HG03064 (cell line): ENCODE measurements around the gene CD52.
"Not testable (repeated sequence)": the region's sequence is repeated elsewhere in the genome, so short reads cannot be mapped to it uniquely, and the experiment has no call there.

Source experiments
- ATAC-seq: cut with Tn5 transposase; IDR thresholded peaks from one replicate; pipeline ENCODE4 v1.9.1; 2021; ENCODE audit warnings: low read depth; ENCODE audit not compliant: unreplicated experiment

Gene CD52

DNA sequence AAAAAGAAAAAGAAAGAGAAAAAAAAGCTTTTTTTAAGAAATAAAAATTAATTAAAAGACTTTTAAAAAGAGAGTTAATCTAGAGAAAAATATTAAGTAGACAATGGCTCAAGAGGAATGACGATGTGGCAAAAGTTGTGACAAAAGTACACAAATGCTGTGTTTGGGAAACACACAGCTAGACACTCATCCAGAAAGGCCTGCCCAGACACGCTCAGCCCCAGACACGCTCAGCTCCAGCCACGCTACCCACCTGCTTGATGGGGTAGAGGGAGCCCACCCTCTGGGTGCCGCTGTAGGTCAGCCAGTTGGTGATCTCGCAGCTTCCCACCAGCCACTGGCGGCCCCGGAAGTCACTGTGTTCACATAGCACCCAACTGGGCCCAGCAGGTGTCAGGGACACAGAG, 10.2 kb downstream of the CD52 start:
- no peak for ATAC-seq

DNA sequence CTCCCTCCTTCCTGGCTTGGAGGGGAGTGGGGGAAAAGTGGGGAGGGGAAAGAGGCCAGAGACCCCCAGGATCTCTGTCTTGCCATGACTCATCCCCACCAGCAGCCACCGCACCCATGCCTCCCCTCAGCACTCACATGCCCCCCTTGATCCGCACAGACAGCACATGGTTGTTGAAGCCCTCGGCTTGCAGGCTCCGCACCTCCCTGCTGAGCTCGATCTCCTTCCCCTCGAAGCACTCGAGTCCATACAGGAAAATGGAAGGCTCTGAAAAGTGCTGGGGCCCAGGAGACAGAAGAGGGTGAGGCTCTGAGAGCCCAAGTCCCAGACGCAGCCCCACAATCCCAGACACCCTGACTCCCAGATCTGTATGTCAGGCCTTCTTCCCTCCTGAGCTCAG, 10.8 kb downstream of the CD52 start:
- ATAC-seq: no peak

GRCh38 chr1:26329380-26329779, 11.6 kb downstream of the CD52 start:
- ATAC-seq: not testable (repeated sequence)

- no peak for ATAC-seq
These were observed 12.5 kb downstream of the CD52 start for GRCh38 chr1:26330276-26330675.

- not testable (repeated sequence) for ATAC-seq
These were observed 15.6 kb downstream of the CD52 start for GRCh38 chr1:26333312-26333711.

DNA sequence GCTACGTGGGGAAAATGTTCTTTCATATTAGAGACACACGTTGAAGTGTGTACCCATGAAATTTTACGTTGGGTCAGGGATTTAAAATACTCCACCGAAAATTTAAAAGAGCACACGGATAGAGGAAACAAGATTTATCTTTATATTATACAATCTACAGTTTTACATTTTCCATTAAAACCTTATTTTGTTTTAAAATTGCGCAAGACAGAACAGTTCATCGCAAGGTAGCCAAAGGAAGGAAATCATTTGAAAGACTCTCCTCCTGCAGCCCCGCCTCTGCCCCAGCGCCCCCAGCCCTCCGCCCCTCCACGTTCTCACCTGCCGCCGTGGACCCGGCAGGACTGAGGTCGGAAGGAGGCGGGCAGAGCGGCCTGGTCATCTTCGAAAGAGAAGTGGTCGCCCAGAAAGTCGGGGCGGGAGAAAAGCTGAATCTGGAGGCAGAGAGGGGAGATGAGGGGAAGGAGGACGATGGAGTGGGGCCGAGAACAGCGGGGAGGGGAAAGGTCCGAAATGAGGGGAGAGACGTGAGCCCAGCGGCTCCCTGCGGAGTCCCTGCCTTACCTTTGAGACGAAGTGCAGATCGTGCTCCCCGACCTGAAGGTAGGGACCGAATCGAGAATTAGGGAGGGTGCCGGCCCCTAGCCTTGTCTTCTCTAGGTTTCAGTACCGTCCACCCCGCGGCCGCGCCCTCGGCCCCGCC, 18.2 kb downstream of the CD52 start:
- no peak for ATAC-seq

GRCh38 chr1:26336477-26337205, 18.9 kb downstream of the CD52 start:
- ATAC-seq: no peak

- no peak for ATAC-seq
These were observed 19.4 kb downstream of the CD52 start for GRCh38 chr1:26337206-26337535.

DNA sequence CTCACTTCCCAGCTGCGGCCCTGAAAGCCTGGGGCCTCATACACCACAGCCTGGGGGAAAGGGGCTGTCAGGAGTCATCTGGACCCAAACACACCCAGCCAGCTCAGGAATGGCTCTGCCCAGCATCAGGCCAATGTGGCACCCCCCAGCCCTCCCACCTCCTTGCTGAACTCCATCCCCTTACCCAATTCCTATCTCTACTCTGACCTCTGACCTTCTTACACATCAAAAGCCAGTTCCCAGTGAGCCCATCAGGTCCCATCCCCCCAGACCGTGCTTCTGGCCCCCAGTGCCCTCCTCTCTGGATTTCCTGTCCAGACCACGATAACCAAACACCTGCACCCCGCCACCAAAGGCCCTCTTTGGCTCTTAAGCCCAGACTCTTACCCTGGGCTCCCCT, 19.9 kb downstream of the CD52 start:
- ATAC-seq: no peak

- no peak for ATAC-seq
These were observed 20.9 kb downstream of the CD52 start for GRCh38 chr1:26338670-26339069.

GRCh38 chr1:26340047-26340481, 22.3 kb downstream of the CD52 start:
- ATAC-seq: no peak

DNA sequence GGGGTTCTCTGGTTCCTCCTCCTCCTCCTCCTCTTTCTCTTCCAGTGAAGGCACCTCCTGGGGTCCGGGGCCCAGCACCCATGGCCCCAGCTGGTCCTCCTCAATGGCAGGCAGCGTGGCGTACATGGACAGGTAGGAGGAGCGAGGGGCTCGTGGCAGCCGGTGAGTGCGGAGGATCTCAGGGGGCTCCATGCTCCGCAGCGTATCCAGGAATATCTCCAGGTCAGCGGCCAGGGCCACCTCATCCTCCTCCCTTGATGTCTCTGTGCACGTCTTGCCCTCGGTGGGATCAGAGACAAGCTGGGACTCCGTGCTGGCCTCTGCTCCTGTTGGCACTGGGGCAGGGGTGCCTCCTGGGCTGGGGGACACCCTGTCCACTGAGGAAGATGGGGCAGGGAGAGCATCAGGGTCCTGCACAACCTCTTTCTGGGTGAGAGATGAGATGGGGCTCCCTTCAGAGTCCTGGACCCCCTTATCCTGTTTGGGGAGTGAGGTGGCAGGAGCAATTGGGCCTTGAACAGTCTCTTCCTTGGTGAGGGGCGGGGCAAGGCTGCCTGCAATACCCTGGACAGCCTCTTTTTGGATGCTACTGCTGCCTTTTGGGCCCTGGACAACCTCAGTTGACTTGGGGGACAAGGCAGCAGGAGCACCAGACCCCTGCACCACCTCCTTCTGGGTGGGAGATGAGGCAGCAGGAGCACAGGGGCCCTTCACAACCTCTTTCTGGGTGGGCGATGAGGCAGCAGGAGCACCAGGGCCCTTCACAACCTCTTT, 26.6 kb downstream of the CD52 start:
- ATAC-seq: no peak

GRCh38 chr1:26345718-26346117, 28.0 kb downstream of the CD52 start:
- ATAC-seq: no peak

DNA sequence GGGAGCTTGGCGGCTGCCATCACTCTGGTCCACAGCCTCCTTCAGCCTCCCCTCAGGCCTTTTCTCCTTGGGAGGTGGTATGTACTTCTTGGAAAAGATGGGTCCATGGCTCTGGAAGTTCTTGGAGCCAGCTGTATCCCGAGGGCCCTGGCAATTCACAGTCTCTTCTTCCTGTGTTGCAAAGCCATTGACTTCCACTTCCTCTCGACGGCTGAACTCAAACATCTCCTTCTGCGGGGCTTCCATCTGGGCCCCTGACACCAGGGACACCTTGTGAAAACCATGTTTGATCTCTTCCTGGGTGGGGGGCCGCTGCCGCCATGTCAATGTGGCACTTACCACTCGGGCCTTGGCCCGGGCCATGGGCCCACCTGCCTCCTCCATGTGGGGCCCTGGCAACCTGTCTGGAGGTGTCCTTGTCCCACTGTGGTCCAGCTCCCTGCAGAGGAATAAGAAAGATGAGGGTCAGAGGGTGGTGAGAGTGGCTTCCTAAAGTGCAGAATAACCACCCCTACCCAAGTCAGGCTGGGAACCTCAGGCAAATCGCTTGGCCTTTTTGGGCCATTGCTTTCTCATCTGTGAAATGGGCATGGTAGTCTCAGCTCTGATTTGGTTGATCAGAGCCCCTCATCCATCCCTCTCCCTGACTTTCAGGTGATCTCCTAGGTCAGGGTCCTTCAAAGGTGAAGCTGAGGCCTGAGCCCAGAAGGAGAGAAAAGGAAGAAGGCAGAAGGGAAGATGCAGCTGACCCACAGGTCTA, 28.7 kb downstream of the CD52 start:
- no peak for ATAC-seq

DNA sequence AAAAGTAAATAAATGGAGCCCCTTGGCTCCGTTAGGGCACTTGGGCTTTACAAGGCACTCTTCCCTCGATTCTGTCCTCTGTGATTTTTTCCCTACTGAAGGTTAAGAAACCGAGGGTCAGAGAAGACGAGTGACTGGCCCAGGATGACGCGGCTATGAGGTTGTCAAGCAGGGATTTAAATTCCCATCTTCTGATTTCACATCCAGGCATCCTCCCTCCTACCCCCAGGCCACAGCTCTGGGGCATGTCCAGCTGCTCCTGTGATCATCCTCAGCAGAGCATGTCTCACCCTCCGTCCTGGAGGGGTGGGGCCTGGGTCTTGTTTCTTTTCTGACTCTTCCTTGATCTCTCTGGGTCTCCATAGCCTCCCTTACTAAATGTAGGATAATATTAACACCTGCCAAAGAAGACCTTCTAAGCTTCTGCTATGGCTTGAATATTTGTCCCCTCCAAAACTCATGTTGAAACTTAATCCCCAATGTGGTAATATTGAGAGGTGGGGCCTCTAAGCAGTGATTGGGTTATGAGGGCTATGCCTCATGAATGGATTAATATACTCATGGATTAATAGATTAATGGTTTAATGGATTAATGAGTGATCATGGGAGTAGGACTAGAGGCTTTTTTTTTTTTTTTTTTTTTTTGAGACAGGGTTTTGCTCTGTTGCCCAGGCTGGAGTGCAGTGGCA, 31.6 kb downstream of the CD52 start:
- ATAC-seq: no peak

GRCh38 chr1:26349877-26350244, 32.1 kb downstream of the CD52 start:
- ATAC-seq: no peak

GRCh38 chr1:26350343-26350700, 32.6 kb downstream of the CD52 start:
- no peak for ATAC-seq

DNA sequence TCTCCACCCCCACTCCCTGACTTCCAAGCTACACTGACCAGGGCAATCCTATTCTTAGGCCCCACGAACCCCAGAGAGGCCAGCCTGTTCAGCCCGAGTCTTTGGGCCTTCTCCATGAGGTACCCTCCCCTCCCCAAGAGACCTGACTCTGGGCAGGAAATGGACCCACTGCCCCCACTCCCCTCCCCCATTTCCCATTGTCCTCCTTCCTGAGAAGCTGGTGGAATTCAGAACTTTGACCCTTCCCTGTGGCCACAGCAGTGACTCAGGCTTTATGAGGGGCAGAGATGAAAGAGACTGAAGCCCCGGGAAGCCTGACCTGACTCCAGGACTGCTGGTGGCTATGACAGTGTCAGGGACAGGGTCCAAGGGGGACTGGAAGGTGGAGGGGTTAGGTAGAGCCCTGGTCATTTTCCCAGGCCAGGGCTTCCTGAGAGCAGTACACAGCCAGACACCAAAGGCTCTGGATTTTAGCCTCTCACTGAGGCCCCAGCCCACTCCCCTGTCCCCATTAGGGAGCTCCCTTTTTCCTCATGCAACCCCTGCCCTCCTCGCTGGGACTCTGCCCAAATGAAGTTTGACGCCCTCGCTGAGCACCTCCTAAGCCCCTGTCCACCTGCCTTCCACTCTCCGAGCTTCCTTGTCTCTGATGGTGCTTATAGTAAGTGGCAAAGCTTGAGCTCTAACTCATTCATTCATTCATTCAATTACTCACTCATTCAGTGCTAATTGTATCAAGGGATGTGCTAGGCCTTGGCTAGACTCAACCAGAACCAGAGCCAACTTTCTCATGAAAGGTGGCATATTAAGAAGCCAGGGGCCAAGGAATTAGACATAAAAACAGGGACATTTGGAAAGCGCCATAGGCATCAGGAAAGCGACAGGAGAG, 33.2 kb downstream of the CD52 start:
- ATAC-seq: no peak

DNA sequence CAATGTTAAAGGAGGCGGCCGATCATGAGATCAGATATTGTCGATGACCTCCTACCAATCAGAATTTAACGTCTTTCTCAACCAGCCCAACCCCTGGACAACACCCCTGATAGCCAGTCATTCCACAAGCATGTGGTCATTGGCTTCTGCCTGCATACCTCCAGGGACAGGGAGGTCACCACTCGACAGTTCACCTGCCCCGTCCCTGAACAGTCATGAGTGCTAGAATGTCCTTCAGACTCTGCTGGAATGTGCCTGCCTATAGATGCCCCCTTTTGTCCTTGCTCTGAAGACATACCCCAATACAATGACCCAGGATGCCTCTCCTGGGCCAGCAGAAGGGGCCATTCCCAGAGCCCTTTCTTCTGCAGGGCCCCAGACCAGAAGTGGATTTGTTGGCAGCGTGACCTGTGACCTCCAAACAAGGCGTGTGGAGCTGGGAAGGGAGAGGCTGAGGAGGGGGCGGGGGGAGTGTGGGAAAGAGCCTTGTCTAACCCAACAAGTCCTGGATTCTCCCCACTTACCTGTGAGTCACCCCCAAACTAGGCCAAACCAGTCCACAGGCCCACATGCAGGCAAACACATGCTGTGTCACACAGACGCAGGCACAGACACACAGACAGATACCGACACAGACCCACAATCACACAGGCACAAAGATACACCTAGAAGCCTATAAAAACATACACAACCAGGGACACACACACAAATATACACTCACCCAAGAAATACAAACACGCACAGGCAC, 34.0 kb downstream of the CD52 start:
- no peak for ATAC-seq
